ENCODE results near the gene EBI3.

DNA sequence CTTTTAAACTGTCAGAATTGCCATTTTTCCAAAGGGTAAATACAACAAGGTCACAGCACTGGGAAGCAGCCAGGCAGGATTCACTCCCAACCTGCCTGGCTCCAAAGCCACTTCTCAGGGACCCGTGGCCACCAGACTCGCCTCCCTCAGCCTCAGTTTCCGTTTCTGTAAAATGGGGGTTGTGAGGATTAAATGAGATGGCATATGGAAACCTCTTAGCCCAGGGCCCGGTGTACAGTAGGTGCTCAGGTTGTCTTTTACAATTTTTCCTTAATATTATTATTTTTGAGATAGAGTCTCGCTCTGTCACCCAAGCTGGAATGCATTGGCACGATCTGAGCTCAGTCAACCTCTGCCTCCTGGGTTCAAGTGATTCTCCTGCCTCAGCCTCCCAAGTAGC, 27.7 kb downstream of the EBI3 start:
- TF ChIP-seq EP300 (IDR thresholded peaks at IDR 0.05) = no peak
- TF ChIP-seq, protein P1, sequence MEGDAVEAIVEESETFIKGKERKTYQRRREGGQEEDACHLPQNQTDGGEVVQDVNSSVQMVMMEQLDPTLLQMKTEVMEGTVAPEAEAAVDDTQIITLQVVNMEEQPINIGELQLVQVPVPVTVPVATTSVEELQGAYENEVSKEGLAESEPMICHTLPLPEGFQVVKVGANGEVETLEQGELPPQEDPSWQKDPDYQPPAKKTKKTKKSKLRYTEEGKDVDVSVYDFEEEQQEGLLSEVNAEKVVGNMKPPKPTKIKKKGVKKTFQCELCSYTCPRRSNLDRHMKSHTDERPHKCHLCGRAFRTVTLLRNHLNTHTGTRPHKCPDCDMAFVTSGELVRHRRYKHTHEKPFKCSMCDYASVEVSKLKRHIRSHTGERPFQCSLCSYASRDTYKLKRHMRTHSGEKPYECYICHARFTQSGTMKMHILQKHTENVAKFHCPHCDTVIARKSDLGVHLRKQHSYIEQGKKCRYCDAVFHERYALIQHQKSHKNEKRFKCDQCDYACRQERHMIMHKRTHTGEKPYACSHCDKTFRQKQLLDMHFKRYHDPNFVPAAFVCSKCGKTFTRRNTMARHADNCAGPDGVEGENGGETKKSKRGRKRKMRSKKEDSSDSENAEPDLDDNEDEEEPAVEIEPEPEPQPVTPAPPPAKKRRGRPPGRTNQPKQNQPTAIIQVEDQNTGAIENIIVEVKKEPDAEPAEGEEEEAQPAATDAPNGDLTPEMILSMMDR (IDR thresholded peaks at IDR 0.05) = no peak

Data from upper lobe of left lung (tissue), 4 donors.